ENCODE measurements around the gene MYH15.

DNA sequence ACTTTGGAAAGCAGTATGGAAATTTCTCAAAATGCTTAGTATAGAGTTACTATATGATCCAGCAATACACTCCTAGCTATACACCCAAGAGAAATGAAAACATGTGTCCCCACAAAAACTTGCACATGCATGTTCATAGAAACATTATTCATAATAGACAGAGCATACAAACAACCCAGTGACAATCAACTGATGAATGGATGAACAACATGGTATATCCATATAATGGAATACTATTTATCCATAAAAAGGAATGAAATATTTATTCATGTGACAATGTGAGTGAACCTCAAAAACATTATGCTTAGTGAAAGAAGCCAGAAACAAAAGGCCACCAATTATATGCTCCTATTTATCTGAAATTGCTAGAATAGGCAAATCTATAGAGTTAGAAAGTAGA is 6.7 kb downstream of the MYH15 start:
- TF ChIP-seq, protein P1, sequence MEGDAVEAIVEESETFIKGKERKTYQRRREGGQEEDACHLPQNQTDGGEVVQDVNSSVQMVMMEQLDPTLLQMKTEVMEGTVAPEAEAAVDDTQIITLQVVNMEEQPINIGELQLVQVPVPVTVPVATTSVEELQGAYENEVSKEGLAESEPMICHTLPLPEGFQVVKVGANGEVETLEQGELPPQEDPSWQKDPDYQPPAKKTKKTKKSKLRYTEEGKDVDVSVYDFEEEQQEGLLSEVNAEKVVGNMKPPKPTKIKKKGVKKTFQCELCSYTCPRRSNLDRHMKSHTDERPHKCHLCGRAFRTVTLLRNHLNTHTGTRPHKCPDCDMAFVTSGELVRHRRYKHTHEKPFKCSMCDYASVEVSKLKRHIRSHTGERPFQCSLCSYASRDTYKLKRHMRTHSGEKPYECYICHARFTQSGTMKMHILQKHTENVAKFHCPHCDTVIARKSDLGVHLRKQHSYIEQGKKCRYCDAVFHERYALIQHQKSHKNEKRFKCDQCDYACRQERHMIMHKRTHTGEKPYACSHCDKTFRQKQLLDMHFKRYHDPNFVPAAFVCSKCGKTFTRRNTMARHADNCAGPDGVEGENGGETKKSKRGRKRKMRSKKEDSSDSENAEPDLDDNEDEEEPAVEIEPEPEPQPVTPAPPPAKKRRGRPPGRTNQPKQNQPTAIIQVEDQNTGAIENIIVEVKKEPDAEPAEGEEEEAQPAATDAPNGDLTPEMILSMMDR (IDR thresholded peaks at IDR 0.05) = no peak
- no peak for TF ChIP-seq EP300 (IDR thresholded peaks at IDR 0.05)

All from gastroesophageal sphincter (tissue), 3 donors.